ENCODE measurements around the gene JMJD8.
A peak's percentile ranks its signal among the peaks of the same experiment; 100 is the strongest.

Gene JMJD8

DNA sequence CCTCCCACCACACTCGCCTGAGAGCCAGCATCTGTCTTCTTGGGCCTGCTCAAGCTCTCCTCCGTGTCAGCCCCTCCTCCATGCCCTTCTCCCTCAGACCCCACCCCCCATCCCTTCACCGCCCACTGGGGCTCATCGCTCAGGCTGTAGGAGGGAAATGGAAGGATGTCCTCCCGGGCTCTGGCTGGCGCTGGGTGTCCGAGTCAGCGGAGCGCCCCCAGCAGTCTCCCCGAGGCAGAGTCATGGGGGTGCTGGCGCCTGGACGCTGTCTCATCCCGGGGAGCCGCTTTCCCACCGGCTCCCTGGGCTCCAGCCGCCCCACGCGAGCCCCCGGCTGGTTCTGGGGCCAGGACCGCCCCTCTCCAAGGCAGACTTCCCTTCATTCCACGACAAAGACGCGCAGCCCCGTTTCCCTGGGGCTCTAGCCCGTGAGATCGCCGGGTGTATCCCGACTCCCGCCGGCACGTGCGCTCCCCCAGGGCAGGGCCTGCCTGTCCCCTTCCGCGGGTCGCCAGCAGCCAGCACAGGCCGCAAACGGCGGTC lies 36.4 kb upstream of the JMJD8 start:
- peak; percentile 82 for DNase-seq (ENCODE audit: low spot score)
- peak; percentile 17 for TF ChIP-seq CTCF (IDR thresholded peaks at IDR 0.05; ENCODE audit: extremely low read depth, missing control alignments)

DNA sequence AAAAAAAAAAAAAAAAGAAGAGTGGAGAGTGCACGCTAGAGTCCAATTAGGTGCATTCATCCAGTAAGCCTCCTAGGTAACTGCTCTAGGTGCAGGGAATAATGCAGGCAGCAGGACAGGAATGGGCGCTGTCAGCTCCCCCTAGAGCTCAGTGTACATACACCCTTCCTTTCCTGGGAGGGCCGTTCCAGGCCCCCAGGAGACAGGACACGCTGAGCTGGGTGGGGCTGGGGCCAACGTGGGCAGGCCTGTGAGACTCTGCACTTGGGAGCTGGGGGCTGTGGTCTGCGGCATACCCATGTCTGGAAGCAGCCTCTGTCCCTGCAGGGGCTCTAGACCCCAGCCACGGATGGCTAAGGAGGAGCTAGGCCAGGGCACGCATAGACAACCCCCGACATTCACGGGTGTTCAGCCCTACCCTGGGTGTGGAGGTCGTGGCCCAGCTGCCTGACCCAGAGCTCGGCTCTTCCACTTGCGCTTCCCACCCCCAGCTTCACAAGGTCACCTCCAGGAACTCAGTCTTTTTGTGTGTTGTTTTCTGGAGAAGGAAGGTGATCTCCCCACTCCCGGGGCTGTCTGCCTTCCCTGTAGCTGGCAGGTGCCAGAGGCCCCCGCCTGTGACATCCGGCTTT lies 35.8 kb upstream of the JMJD8 start:
- TF ChIP-seq CTCF (IDR thresholded peaks at IDR 0.05; ENCODE audit: extremely low read depth, missing control alignments), result no peak
- no peak for DNase-seq (ENCODE audit: low spot score)

GRCh38 chr16:718922-719321 lies 34.8 kb upstream of the JMJD8 start:
- DNase-seq (ENCODE audit: low spot score), result no peak
- TF ChIP-seq CTCF (IDR thresholded peaks at IDR 0.05; ENCODE audit: extremely low read depth, missing control alignments), result no peak

- TF ChIP-seq CTCF (IDR thresholded peaks at IDR 0.05; ENCODE audit: extremely low read depth, missing control alignments), result no peak
- DNase-seq (ENCODE audit: low spot score), result no peak
Observed at GRCh38 chr16:718389-718788, 34.3 kb upstream of the JMJD8 start.

DNA sequence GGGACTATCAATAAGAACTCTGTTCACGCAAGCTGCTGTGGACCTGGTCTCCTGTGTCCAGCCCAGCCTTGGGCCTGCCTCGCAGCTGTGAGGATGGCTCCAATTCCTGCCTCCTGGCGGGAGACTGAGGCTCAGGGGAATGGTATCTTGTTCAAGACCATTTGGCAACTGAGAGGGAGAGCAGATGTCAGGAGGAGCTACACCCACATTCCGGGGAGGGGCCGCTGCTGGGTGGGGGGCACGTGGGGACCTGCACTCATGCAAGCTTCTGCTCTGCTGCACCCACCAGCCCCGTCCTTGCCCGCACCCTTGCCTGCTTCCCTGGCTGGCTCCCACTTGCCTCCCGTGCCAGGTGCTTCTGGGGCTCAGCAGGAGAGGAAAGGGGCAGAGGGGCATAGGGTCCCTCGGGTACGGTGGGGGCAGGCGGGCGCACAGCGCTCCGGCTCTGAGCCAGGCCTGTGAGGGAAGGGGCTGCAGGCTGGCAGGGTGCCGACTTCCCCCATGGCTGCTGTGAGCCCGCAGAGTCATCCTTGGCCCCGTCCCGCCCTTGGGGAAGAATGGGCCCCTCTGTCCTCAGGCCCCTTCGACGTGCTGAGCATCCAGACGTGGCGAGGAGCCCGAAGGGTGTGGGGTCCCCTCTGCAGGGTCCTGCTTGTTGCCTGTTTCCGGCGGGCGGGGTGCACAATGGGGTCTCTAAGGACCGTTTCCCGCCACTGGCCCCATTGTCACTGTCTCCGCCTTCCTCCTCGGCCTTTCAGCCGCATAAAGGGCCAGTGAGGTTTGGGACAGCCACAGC lies 33.5 kb upstream of the JMJD8 start:
- no peak for DNase-seq (ENCODE audit: low spot score)
- TF ChIP-seq CTCF (IDR thresholded peaks at IDR 0.05; ENCODE audit: extremely low read depth, missing control alignments), result no peak

- DNase-seq (ENCODE audit: low spot score), result no peak
- TF ChIP-seq CTCF (IDR thresholded peaks at IDR 0.05; ENCODE audit: extremely low read depth, missing control alignments), result no peak
Observed at GRCh38 chr16:716768-717325, 32.7 kb upstream of the JMJD8 start.

DNA sequence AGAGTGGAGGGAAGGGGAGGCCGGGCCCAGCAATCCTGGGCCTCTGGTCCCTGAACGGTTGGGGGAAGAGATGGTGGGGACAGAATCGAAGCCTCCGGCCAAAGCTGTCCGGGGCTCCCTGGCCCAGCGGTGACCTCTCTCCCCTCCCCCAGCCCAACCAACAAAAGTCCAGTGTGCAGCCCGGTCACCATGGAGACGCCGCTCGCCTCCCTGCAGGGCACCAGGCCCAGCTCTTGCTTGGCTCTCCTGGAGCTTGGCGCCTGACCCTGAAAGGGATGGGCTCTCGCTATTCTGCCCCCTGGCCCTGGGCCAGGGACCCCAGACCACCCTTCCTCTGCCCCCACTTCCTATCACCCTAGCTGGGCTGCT lies 32.0 kb upstream of the JMJD8 start:
- no peak for TF ChIP-seq CTCF (IDR thresholded peaks at IDR 0.05; ENCODE audit: extremely low read depth, missing control alignments)
- no peak for DNase-seq (ENCODE audit: low spot score)
